IMR-90 (cell line): Measurements from ENCODE around the gene AKNA. TPM values are rescaled to one million over a fixed set of nuclear protein-coding genes. Genes with fewer than 3 reads are reported as not detected.
"Not testable (repeated sequence)": the region's sequence is repeated elsewhere in the genome, so short reads cannot be mapped to it uniquely, and the experiment has no call there.

ENCODE experiments used
- ATAC-seq: fragments of 200-7000 bp; cut with Tn5 transposase; 2 replicates; pipeline ENCODE4 v1.9.1; 2020; ENCODE audit warnings: low read depth, mild to moderate bottlenecking, moderate library complexity
- BruUV-seq: library from RNA; stranded (reverse); fragments of 400-500 nt; replicated peaks from 2 replicates; lab custom pipeline; 2021; lab: Mats Ljungman, UMichigan
- CTCF ChIA-PET: fragments of 300-600 bp; formaldehyde crosslinking; extraction: SDS; loops from one replicate; lab custom pipeline; 2021; ENCODE audit warnings: antibody characterized with exemption; lab: Yijun Ruan, JAX
- POLR2A ChIA-PET: fragments of 300-600 bp; sonication (Branson Sonifier 250); formaldehyde crosslinking; loops from one replicate; lab custom pipeline; 2022; ENCODE audit warnings: antibody characterized with exemption; ENCODE audit not compliant: unreplicated experiment; lab: Charles Lee
- DNase-seq: peaks from one replicate; pipeline ENCODE4 v3.0.0; 2013
- H2AFZ ChIP-seq: replicated peaks from 2 replicates; pipeline ENCODE3; 2013; ENCODE audit warnings: low read length, mild to moderate bottlenecking; ENCODE audit not compliant: poor library complexity
- H2AK5ac ChIP-seq: 2 replicates; pipeline ENCODE4 v1.6.1; 2013; ENCODE audit warnings: low read depth, low read length, inconsistent platforms
- H2AK9ac ChIP-seq: replicated peaks from 2 replicates; pipeline ENCODE3; 2013; ENCODE audit warnings: mild to moderate bottlenecking, low read depth, low read length, moderate library complexity; ENCODE audit not compliant: poor library complexity
- H2BK120ac ChIP-seq: 2 replicates; pipeline ENCODE4 v1.6.1; 2013; ENCODE audit warnings: low read depth, low read length, inconsistent platforms
- H2BK15ac ChIP-seq: 3 replicates; pipeline ENCODE4 v1.6.1; 2013; ENCODE audit warnings: low read depth, low read length, inconsistent platforms
- H2BK20ac ChIP-seq: 2 replicates; pipeline ENCODE4 v1.6.1; 2013; ENCODE audit warnings: low read depth, mild to moderate bottlenecking, inconsistent platforms, low read length, moderate library complexity
- H2BK5ac ChIP-seq: 2 replicates; pipeline ENCODE4 v1.6.1; 2013; ENCODE audit warnings: mild to moderate bottlenecking, low read depth, low read length, inconsistent platforms; ENCODE audit not compliant: poor library complexity, severe bottlenecking
- H3K14ac ChIP-seq: replicated peaks from 2 replicates; pipeline ENCODE4 v1.6.1; 2013; ENCODE audit warnings: low read depth, low read length, inconsistent platforms
- H3K18ac ChIP-seq: 2 replicates; pipeline ENCODE4 v1.6.1; 2013; ENCODE audit warnings: low read depth, low read length, control low read depth
- H3K23ac ChIP-seq: 2 replicates; pipeline ENCODE4 v1.6.1; 2013; ENCODE audit warnings: low read depth, low read length, inconsistent platforms
- H3K27ac ChIP-seq: 2 replicates; pipeline ENCODE4 v1.5.1; 2013; ENCODE audit warnings: mild to moderate bottlenecking, control low read depth, low read length; ENCODE audit not compliant: insufficient read depth
- H3K27me3 ChIP-seq: 2 replicates; pipeline ENCODE4 v1.6.1; 2013; ENCODE audit warnings: low read length; ENCODE audit not compliant: control insufficient read depth, insufficient read depth
- H3K36me3 ChIP-seq: 2 replicates; pipeline ENCODE4 v1.6.1; 2013; ENCODE audit warnings: low read length, mixed read lengths; ENCODE audit not compliant: control insufficient read depth, insufficient read depth
- H3K4ac ChIP-seq: 2 replicates; pipeline ENCODE4 v1.6.1; 2013; ENCODE audit warnings: low read depth, low read length, inconsistent platforms
- H3K4me1 ChIP-seq: 2 replicates; pipeline ENCODE4 v1.6.1; 2013; ENCODE audit warnings: low read length, mixed read lengths; ENCODE audit not compliant: control insufficient read depth, insufficient read depth
- H3K4me2 ChIP-seq: 2 replicates; pipeline ENCODE4 v1.6.1; 2013; ENCODE audit warnings: low read depth, mild to moderate bottlenecking, control low read depth, low read length, moderate library complexity
- H3K4me3 ChIP-seq: 2 replicates; pipeline ENCODE4 v1.5.1; 2013; ENCODE audit warnings: low read depth, mild to moderate bottlenecking, control low read depth, low read length, moderate library complexity; ENCODE audit not compliant: insufficient read depth
- H3K56ac ChIP-seq: 2 replicates; pipeline ENCODE4 v1.6.1; 2013; ENCODE audit warnings: low read length, inconsistent platforms; ENCODE audit not compliant: insufficient read depth; ENCODE audit errors: extremely low read depth
- H3K79me1 ChIP-seq, 2 experiments: 2 replicates each; pipeline ENCODE4 v1.6.1; 2013; ENCODE audit warnings: low read length in 2 of 2, inconsistent platforms in 1 of 2, low read depth in 1 of 2
- H3K9ac ChIP-seq: 2 replicates; pipeline ENCODE4 v1.6.1; 2013; ENCODE audit warnings: low read depth, low read length, control low read depth
- H3K9me1 ChIP-seq: 2 replicates; pipeline ENCODE4 v1.6.1; 2013; ENCODE audit warnings: low read length, inconsistent platforms; ENCODE audit not compliant: insufficient read depth
- H3K9me3 ChIP-seq: 2 replicates; pipeline ENCODE4 v1.6.1; 2013; ENCODE audit warnings: low read length; ENCODE audit not compliant: control insufficient read depth, insufficient read depth
- H4K20me1 ChIP-seq: 2 replicates; pipeline ENCODE4 v1.6.1; 2013; ENCODE audit warnings: low read length, inconsistent platforms; ENCODE audit not compliant: insufficient read depth
- H4K5ac ChIP-seq: 2 replicates; pipeline ENCODE4 v1.6.1; 2013; ENCODE audit warnings: mild to moderate bottlenecking, low read depth, low read length, control low read depth
- H4K8ac ChIP-seq, 2 experiments: 2 replicates each; pipeline ENCODE4 v1.6.1; 2013; ENCODE audit warnings: low read depth in 2 of 2, low read length in 2 of 2, control low read depth in 1 of 2, inconsistent platforms in 1 of 2
- H4K91ac ChIP-seq: 2 replicates; pipeline ENCODE4 v1.6.1; 2013; ENCODE audit warnings: low read depth, low read length, inconsistent platforms; ENCODE audit not compliant: insufficient read depth
- WGBS, 2 experiments: methylation state at CpG; one replicate each; pipeline versions ENCODE4 v1.1.5 to v1.1.7; 2013; ENCODE audit warnings: missing lambda C conversion rate in 2 of 2; ENCODE audit not compliant: insufficient read length in 1 of 2; ENCODE audit errors: extremely low coverage in 2 of 2; 5-methylcytosine and 5-hydroxymethylcytosine counted together
- dilution Hi-C: fragments of 300-500 bp; cut with HindIII; formaldehyde crosslinking; loops from one replicate; pipeline ENCODE4 v1.14.3; 2018; ENCODE audit warnings: low sequenced_read_pairs; ENCODE audit not compliant: unreplicated experiment
- in situ Hi-C: fragments of 300-500 bp; cut with MboI; formaldehyde crosslinking; loops from 3 replicates; pipeline ENCODE4 v1.14.3; 2019; ENCODE audit warnings: low sequenced_read_pairs, inconsistent platforms, mixed read lengths
- intact Hi-C: fragments of 100-400 bp; cut with micrococcal nuclease; formaldehyde crosslinking; loops from 2 replicates; pipeline ENCODE4 v1.10.0; 2022
- polyA plus RNA-seq, 3 experiments: library from polyadenylated mRNA; depleted of rRNA; stranded (reverse); fragments of >200 nt; gene quantifications; 2 replicates each; pipeline ENCODE4 v1.2.3, GENCODE V29; 2012; ENCODE audit warnings: low replicate concordance in 1 of 3
- total RNA-seq: library from RNA; depleted of rRNA; stranded (reverse); fragments of >200 nt; gene quantifications from 2 replicates; pipeline ENCODE4 v1.2.3, GENCODE V29; 2012

The AKNA gene
- total and polyA plus RNA-seq, 2 of the 4 experiments (the other 2 are of a cell fraction), result 2.7 to 7.3 TPM

- ATAC-seq, dilution Hi-C loops, H2AK9ac ChIP-seq, H3K79me1 ChIP-seq, H3K9ac ChIP-seq, H3K4ac ChIP-seq, H3K4me2 ChIP-seq, H4K8ac ChIP-seq, H2BK20ac ChIP-seq, H3K14ac ChIP-seq, H2BK5ac ChIP-seq, POLR2A ChIA-PET, H3K27me3 ChIP-seq, H4K5ac ChIP-seq, DNase-seq, H2AK5ac ChIP-seq, H3K18ac ChIP-seq, H3K4me3 ChIP-seq, in situ Hi-C loops, H2BK15ac ChIP-seq, H4K91ac ChIP-seq, BruUV-seq, H2AFZ ChIP-seq, H3K27ac ChIP-seq, H3K56ac ChIP-seq, H3K23ac ChIP-seq, H3K9me3 ChIP-seq, H4K20me1 ChIP-seq, H3K9me1 ChIP-seq, CTCF ChIA-PET, H3K4me1 ChIP-seq, H2BK120ac ChIP-seq: not testable (repeated sequence)
- H3K36me3 ChIP-seq, result peaks cover 12% of the 10 kb centered on the region; the same call in 1 of the 2 replicates
- WGBS, 2 experiments, result no CpG with 5 or more reads among the region's 4 CpGs
- intact Hi-C loops, result loop anchor here (10.0 kb wide), 1 partner anchor 172 kb away; the partner anchor contains the start of gene WHRN
Observed at GRCh38 chr9:114332474-114333040, 55.2 kb downstream of the AKNA start.

- H3K9me1 ChIP-seq, H3K4ac ChIP-seq, H3K79me1 ChIP-seq, CTCF ChIA-PET, dilution Hi-C loops, H3K56ac ChIP-seq, BruUV-seq, H3K36me3 ChIP-seq, H4K91ac ChIP-seq, H3K4me2 ChIP-seq, in situ Hi-C loops, H2AK5ac ChIP-seq, H2BK5ac ChIP-seq, POLR2A ChIA-PET, H2BK120ac ChIP-seq, H3K9ac ChIP-seq, H2BK20ac ChIP-seq, H3K14ac ChIP-seq, H2AFZ ChIP-seq, H2BK15ac ChIP-seq, H3K27me3 ChIP-seq, H4K20me1 ChIP-seq, ATAC-seq, H2AK9ac ChIP-seq, H3K4me1 ChIP-seq, H3K18ac ChIP-seq, H3K4me3 ChIP-seq, H3K9me3 ChIP-seq, H3K23ac ChIP-seq, H4K8ac ChIP-seq, H3K27ac ChIP-seq, H4K5ac ChIP-seq, DNase-seq: not testable (repeated sequence)
- intact Hi-C loops, result loop anchor here (10.0 kb wide), 1 partner anchor 173 kb away; the partner anchor contains the start of gene WHRN
- WGBS, 2 experiments, result 65% methylated on average over 7 of the region's 19 CpGs; no CpG with 5 or more reads in 1 of the 2 experiments
Observed at GRCh38 chr9:114331229-114332195, 56.3 kb downstream of the AKNA start.
